HepG2 (cell line): ENCODE results near the gene UCP2. TPM values are rescaled to one million over a fixed set of nuclear protein-coding genes. Genes with fewer than 3 reads are reported as not detected.

Experiments
- ATF2 ChIP-seq: sonication (generic); formaldehyde crosslinking; IDR thresholded peaks from 2 replicates; pipeline ENCODE4 v1.4.0; 2020; ENCODE audit warnings: missing genetic modification reagents
- BORCS8-MEF2B ChIP-seq: sonication (generic); formaldehyde crosslinking; IDR thresholded peaks from 2 replicates; pipeline ENCODE4 v1.8.0; 2022; ENCODE audit warnings: mild to moderate bottlenecking, missing genetic modification reagents
- CSRNP2 ChIP-seq: sonication (generic); formaldehyde crosslinking; conservative IDR thresholded peaks from 2 replicates; pipeline ENCODE4 v1.8.0; 2022; ENCODE audit warnings: low read depth, missing genetic modification reagents
- E2F2 ChIP-seq: sonication (generic); formaldehyde crosslinking; IDR thresholded peaks from 2 replicates; pipeline ENCODE4 v1.4.0; 2020; ENCODE audit warnings: missing genetic modification reagents, borderline replicate concordance
- EEA1 ChIP-seq: sonication (generic); formaldehyde crosslinking; IDR thresholded peaks from 2 replicates; pipeline ENCODE4 v1.5.1; 2020; ENCODE audit warnings: mild to moderate bottlenecking, missing genetic modification reagents, borderline replicate concordance
- ELF1 ChIP-seq: sonication (generic); formaldehyde crosslinking; IDR thresholded peaks from 2 replicates; pipeline ENCODE4 v1.4.0; 2020; ENCODE audit warnings: missing genetic modification reagents
- HNRNPK ChIP-seq: fragments of 200-400 bp; formaldehyde crosslinking; IDR thresholded peaks from 2 replicates; pipeline ENCODE4 v1.6.1; 2018; ENCODE audit warnings: low read length, low read depth, moderate library complexity, mild to moderate bottlenecking; ENCODE audit not compliant: poor library complexity, severe bottlenecking
- KLF13 ChIP-seq: sonication (generic); formaldehyde crosslinking; IDR thresholded peaks from 2 replicates; pipeline ENCODE4 v1.4.0; 2020; ENCODE audit warnings: mild to moderate bottlenecking, missing genetic modification reagents
- MLX ChIP-seq: IDR thresholded peaks from 2 replicates; pipeline ENCODE4 v1.6.1; 2016
- POLR2AphosphoS2 ChIP-seq: IDR thresholded peaks from 2 replicates; pipeline ENCODE4 v1.6.1; 2011; ENCODE audit warnings: low read depth, low read length, improper control_type of control experiment
- WIZ ChIP-seq: sonication (generic); formaldehyde crosslinking; IDR thresholded peaks from 2 replicates; pipeline ENCODE4 v1.5.1; 2020; ENCODE audit warnings: mild to moderate bottlenecking, missing genetic modification reagents
- ZFAT ChIP-seq: sonication (generic); formaldehyde crosslinking; conservative IDR thresholded peaks from 2 replicates; pipeline ENCODE4 v1.8.1; 2023; ENCODE audit warnings: missing genetic modification reagents, inconsistent platforms
- ZFP37 ChIP-seq: sonication (generic); formaldehyde crosslinking; IDR thresholded peaks from 2 replicates; pipeline ENCODE4 v1.4.0; 2020; ENCODE audit warnings: missing genetic modification reagents, borderline replicate concordance
- ZNF121 ChIP-seq: sonication (generic); formaldehyde crosslinking; IDR thresholded peaks from 2 replicates; pipeline ENCODE4 v1.5.0; 2020; ENCODE audit warnings: mild to moderate bottlenecking, missing genetic modification reagents
- ZNF512 ChIP-seq: sonication (generic); formaldehyde crosslinking; IDR thresholded peaks from 2 replicates; pipeline ENCODE4 v1.4.0; 2020; ENCODE audit warnings: mild to moderate bottlenecking, missing genetic modification reagents
- ZNF770 ChIP-seq: sonication (generic); formaldehyde crosslinking; IDR thresholded peaks from 2 replicates; pipeline ENCODE4 v1.5.0; 2020; ENCODE audit warnings: mild to moderate bottlenecking, missing genetic modification reagents
- ZNF790 ChIP-seq: sonication (generic); formaldehyde crosslinking; IDR thresholded peaks from 2 replicates; pipeline ENCODE4 v1.8.0; 2022; ENCODE audit warnings: missing genetic modification reagents, mild to moderate bottlenecking, borderline replicate concordance
- polyA plus RNA-seq, 8 experiments: library from polyadenylated mRNA; depleted of rRNA in 3 of 8; stranded (reverse) in 7 of 8; unstranded in 1 of 8; fragments of >200 nt; fragmentation: Illumina TruSeq in 4 of 8; extraction: Trizol in 4 of 8; gene quantifications; 2 replicates each; pipeline versions ENCODE4 v1.2.1 to v1.2.3, GENCODE V29; 2011 to 2016; ENCODE audit warnings: low read depth in 4 of 8, missing spikeins in 1 of 8, mixed read lengths in 1 of 8; ENCODE audit not compliant: insufficient read depth in 1 of 8
- total RNA-seq, 5 experiments: library from RNA; depleted of rRNA; stranded (reverse); fragments of >200 nt; fragmentation: Illumina TruSeq; extraction: Trizol; gene quantifications; 2 replicates each; pipeline ENCODE4 v1.2.3, GENCODE V29; 2016; ENCODE audit warnings: low read depth in 1 of 5

UCP2 gene
- total and polyA plus RNA-seq, 2 of the 13 experiments (the other 11 are each of a cell fraction or from before 2014, with no cell fraction given) = 2.7 to 3.2 TPM

GRCh38 chr11:73982990-73983740 is 522 bp upstream of the UCP2 start (continued):
- TF ChIP-seq EEA1 = no peak
- peak; percentile 95 for TF ChIP-seq BORCS8-MEF2B
- peak; percentile 77 for TF ChIP-seq ATF2 (CRISPR knock-in tag)
- peak; percentile 92; the same call in 1 of the 2 replicates for TF ChIP-seq ZNF790
- peak; percentile 84; the same call in 1 of the 2 replicates for TF ChIP-seq ZFAT (CRISPR knock-in tag)
- TF ChIP-seq WIZ (CRISPR knock-in tag) = 0 out of 2 replicates have a peak, but pooled peaks have one; percentile 64
- no peak for TF ChIP-seq KLF13 (CRISPR knock-in tag)
- TF ChIP-seq ZNF770 = peak; percentile 69
- no peak for TF ChIP-seq CSRNP2 (CRISPR knock-in tag)
- TF ChIP-seq MLX (CRISPR knock-in tag) = no peak; the same call in 1 of the 2 replicates
- TF ChIP-seq HNRNPK = no peak
- peak; percentile 95 for TF ChIP-seq ZFP37 (CRISPR knock-in tag)
- peak; percentile 82 for TF ChIP-seq ELF1 (CRISPR knock-in tag)
- TF ChIP-seq ZNF121 = peak; percentile 60; the same call in 1 of the 2 replicates
- TF ChIP-seq E2F2 (CRISPR knock-in tag) = peak; percentile 89; the same call in 1 of the 2 replicates
- TF ChIP-seq POLR2AphosphoS2 = no peak
- TF ChIP-seq ZNF512 (CRISPR knock-in tag) = no peak; the same call in 1 of the 2 replicates
